ENCODE results near the gene WFDC10A.
"Not testable (repeated sequence)": the region's sequence is repeated elsewhere in the genome, so short reads cannot be mapped to it uniquely, and the experiment has no call there.

The WFDC10A gene

GRCh38 chr20:45649312-45649863 lies 19.8 kb downstream of the WFDC10A start:
- no peak for DNase-seq (ENCODE audit: low read depth)

DNA sequence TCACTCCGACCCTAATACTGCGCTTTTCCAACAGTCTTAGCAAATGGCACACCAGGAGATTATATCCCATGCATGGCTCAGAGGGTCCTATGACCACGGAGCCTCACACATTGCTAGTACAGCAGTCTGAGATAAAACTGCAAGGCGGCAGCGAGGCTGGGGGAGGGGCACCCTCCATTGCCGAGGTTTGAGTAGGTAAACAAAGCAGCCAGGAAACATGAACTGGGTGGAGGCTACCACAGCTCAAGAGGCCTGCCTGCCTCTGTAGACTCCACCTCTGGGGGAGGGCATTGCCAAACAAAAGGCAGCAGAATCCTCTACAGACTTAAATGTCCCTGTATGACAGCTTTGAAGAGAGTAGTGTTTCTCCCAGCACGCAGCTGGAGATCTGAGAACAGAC lies 22.2 kb downstream of the WFDC10A start:
- not testable (repeated sequence) for DNase-seq (ENCODE audit: low read depth)

DNA sequence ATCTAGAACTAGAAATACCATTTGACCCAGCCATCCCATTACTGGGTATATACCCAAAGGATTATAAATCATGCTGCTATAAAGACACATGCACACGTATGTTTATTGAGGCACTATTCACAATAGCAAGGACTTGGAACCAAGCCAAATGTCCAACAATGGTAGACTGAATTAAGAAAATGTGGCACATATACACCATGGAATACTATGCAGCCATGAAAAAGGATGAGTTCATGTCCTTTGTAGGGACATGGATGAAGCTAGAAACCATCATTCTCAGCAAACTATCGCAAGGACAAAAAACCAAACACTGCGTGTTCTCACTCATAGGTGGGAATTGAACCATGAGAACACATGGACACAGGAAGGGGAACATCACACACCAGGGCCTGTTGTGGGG lies 27.5 kb downstream of the WFDC10A start:
- DNase-seq (ENCODE audit: low read depth), result not testable (repeated sequence)

DNA sequence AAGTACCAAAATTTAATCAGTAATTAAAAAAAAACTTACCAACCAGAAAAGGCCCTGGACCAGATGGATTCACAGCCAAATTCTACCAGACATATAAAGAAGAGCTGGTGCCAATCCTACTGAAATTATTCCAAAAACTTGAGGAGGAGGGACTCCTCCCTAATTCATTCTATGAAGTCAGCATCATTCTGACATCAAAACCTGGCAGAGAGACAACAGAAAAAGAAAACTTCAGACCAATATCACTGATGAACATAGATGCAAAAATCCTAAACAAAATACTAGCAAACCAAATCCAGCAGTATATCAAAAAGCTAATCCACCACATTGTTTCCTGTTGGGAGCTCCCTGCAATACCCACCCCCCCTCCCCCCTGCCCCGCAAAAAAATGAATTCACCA lies 40.6 kb downstream of the WFDC10A start, which contains the start of gene WFDC11:
Gene WFDC11 (minus strand): TSS at position 101 of the 400 bp plus-strand sequence. CDS start 19,639 bp downstream, outside the sequence.
- no peak for DNase-seq (ENCODE audit: low read depth)

DNA sequence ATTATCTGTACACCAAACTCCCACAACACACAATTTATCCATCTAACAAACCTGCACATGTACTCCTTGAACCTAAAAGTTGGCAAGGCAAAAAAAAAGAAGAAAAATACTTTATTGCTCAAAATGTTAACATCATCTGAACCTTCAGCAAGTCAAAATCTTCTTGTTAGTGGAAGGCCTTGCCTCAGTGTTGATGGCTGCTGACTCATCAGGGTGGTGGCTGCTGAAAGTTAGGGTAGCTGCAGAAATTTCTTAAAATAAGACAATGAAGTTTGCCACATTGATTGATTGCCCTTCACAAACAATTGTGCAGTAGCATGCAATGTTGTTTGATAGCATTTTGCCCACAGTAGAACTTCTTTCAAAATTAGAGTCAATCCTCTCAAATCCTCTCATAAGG lies 43.2 kb downstream of the WFDC10A start:
- DNase-seq (ENCODE audit: low read depth), result no peak

GRCh38 chr20:45679650-45680049 lies 50.1 kb downstream of the WFDC10A start:
- DNase-seq (ENCODE audit: low read depth), result no peak

Data from activated T-helper 1 cell treated with Interleukin-2 at 50 U/mL for 16 hours (primary cell).